ENCODE data around the gene SMAP1. TPM values are rescaled to one million over a fixed set of nuclear protein-coding genes. Genes with fewer than 3 reads are reported as not detected.

SMAP1 gene
- total RNA-seq, 4 donors from 2014 or later: 31.7 to 44.6 (median 33.6) TPM

GRCh38 chr6:70863343-70863742 is 195.7 kb downstream of the SMAP1 start:
- Histone ChIP-seq H3K4me1 (no peaks in the 10 kb centered on the region), H3K4me3 (no peak overlapping the region), H3K27ac (no peak overlapping the region), H3K9me3 (no peaks in the 10 kb centered on the region), H3K27me3 (no peaks in the 10 kb centered on the region), H3K36me3 (peaks cover 0 to 33% (median 0%) of the 10 kb centered on the region in 3 donors)
- no peak for DNase-seq
- no peak for TF ChIP-seq CTCF (IDR thresholded peaks at IDR 0.05)
- TF ChIP-seq POLR2A (IDR thresholded peaks at IDR 0.05): no peak
- intact Hi-C loops (cut with DNase I): no loop called here
- WGBS, 2 donors: 57 to 62% methylated on average over 3 of the region's 3 CpGs

- intact Hi-C loops (cut with DNase I): no loop called here
- H3K27ac ChIP-seq: no peak overlapping the region
- H3K4me1 ChIP-seq: no peaks in the 10 kb centered on the region
- peaks cover 0 to 23% (median 0%) of the 10 kb centered on the region in 3 donors for H3K36me3 ChIP-seq
- no peaks in the 10 kb centered on the region for H3K27me3 ChIP-seq
- no peak for TF ChIP-seq CTCF (IDR thresholded peaks at IDR 0.05)
- no peak for TF ChIP-seq POLR2A (IDR thresholded peaks at IDR 0.05)
- H3K4me3 ChIP-seq: no peak overlapping the region
- no peak for DNase-seq
- 90 to 97% methylated on average over 3 of the region's 3 CpGs for WGBS, 2 donors
- no peaks in the 10 kb centered on the region for H3K9me3 ChIP-seq
These were observed 196.7 kb downstream of the SMAP1 start for GRCh38 chr6:70864401-70864800.

- intact Hi-C loops (cut with DNase I): no loop called here
These were observed 204.8 kb downstream of the SMAP1 start for GRCh38 chr6:70872469-70872868.

GRCh38 chr6:70874181-70874913 is 206.7 kb downstream of the SMAP1 start:
- no peak overlapping the region for H3K27ac ChIP-seq
- H3K27me3 ChIP-seq: no peaks in the 10 kb centered on the region
- no peaks in the 10 kb centered on the region for H3K36me3 ChIP-seq
- intact Hi-C loops (cut with DNase I): no loop called here
- WGBS, 2 donors: 39 to 42% methylated on average over 2 to 3 of the region's 3 CpGs
- no peak overlapping the region for H3K4me3 ChIP-seq
- no peaks in the 10 kb centered on the region for H3K4me1 ChIP-seq
- TF ChIP-seq POLR2A (IDR thresholded peaks at IDR 0.05): no peak
- TF ChIP-seq CTCF (IDR thresholded peaks at IDR 0.05): no peak
- peaks cover 0 to 8% (median 7%) of the 10 kb centered on the region in 3 donors for H3K9me3 ChIP-seq
- no peak for DNase-seq

More at GRCh38 chr6:70872469-70872868, 204.8 kb downstream of the SMAP1 start:
- no peak overlapping the region for H3K4me3 ChIP-seq
- no peak for DNase-seq
- peaks cover 0 to 8% (median 7%) of the 10 kb centered on the region in 3 donors for H3K9me3 ChIP-seq
- 94 to 95% methylated on average over 2 of the region's 2 CpGs for WGBS, 2 donors
- H3K27me3 ChIP-seq: no peaks in the 10 kb centered on the region
- H3K36me3 ChIP-seq: no peaks in the 10 kb centered on the region
- TF ChIP-seq POLR2A (IDR thresholded peaks at IDR 0.05) (no peak), CTCF (IDR thresholded peaks at IDR 0.05) (no peak)
- H3K4me1 ChIP-seq: no peaks in the 10 kb centered on the region
- no peak overlapping the region for H3K27ac ChIP-seq

- intact Hi-C loops (cut with DNase I): no loop called here
- Histone ChIP-seq H3K27me3 (peaks cover 0 to 4% (median 0%) of the 10 kb centered on the region in 4 donors), H3K36me3 (no peaks in the 10 kb centered on the region), H3K27ac (no peak overlapping the region), H3K9me3 (no peaks in the 10 kb centered on the region), H3K4me1 (no peaks in the 10 kb centered on the region), H3K4me3 (no peak overlapping the region)
- TF ChIP-seq CTCF (IDR thresholded peaks at IDR 0.05): no peak
- no peak for TF ChIP-seq POLR2A (IDR thresholded peaks at IDR 0.05)
- no peak for DNase-seq
- WGBS, 2 donors: 78 to 79% methylated on average over 5 of the region's 5 CpGs
These were observed 211.8 kb downstream of the SMAP1 start for GRCh38 chr6:70879496-70879895.
